HCT116 (cell line): Measurements from ENCODE around the gene MMP24.

Source experiments
- ATF3 ChIP-seq: IDR thresholded peaks from 2 replicates; pipeline ENCODE4 v1.6.1; 2012
- CTCF ChIP-seq, 3 experiments: fragments of 200-600 bp in 1 of 3; sonication (generic) in 1 of 3; IDR thresholded peaks in 2 of 3; conservative IDR thresholded peaks in 1 of 3; 2 replicates each; pipeline ENCODE4 v1.5.1; 2012 to 2017; ENCODE audit warnings: low read depth in 2 of 3, low read length in 2 of 3, antibody characterized with exemption in 1 of 3, borderline replicate concordance in 1 of 3, control low read depth in 1 of 3, mild to moderate bottlenecking in 1 of 3, mixed read lengths in 1 of 3, mixed run types in 1 of 3, moderate library complexity in 1 of 3; ENCODE audit not compliant: insufficient read depth in 1 of 3
- EGR1 ChIP-seq: IDR thresholded peaks from 2 replicates; pipeline ENCODE4 v1.6.1; 2012; ENCODE audit warnings: low read depth
- EZH2 ChIP-seq: fragments of 200-600 bp; sonication (generic); IDR thresholded peaks from 2 replicates; pipeline ENCODE4 v1.6.1; 2017; ENCODE audit warnings: antibody characterized with exemption, mixed run types
- POLR2A ChIP-seq: IDR thresholded peaks from 2 replicates; pipeline ENCODE4 v1.7.0; 2011; ENCODE audit warnings: borderline replicate concordance; ENCODE audit not compliant: insufficient read depth, insufficient read length; ENCODE audit errors: extremely low read depth
- REST ChIP-seq: IDR thresholded peaks from 2 replicates; pipeline ENCODE4 v1.6.1; 2012; ENCODE audit warnings: low read depth
- SP1 ChIP-seq: IDR thresholded peaks from 2 replicates; pipeline ENCODE4 v1.6.1; 2012; ENCODE audit warnings: low read depth
- ZBTB33 ChIP-seq: IDR thresholded peaks from 2 replicates; pipeline ENCODE4 v1.6.1; 2011; ENCODE audit warnings: mild to moderate bottlenecking, low read length, moderate library complexity; ENCODE audit not compliant: insufficient replicate concordance; ENCODE audit errors: extremely low read depth

- TF ChIP-seq EZH2: no peak
- TF ChIP-seq CTCF (IDR thresholded peaks at IDR 0.05 in 2 of 3, conservative IDR thresholded peaks at IDR 0.05 in 1 of 3; ENCODE audit: borderline replicate concordance in 1 of 3, insufficient read depth in 1 of 3, low read depth in 2 of 3, low read length in 2 of 3): no peak
- no peak for TF ChIP-seq SP1
- TF ChIP-seq EGR1: no peak
- no peak for TF ChIP-seq ATF3
- TF ChIP-seq POLR2A: no peak
- no peak for TF ChIP-seq REST
- TF ChIP-seq ZBTB33: no peak
Observed at GRCh38 chr20:35243986-35244385, 17.5 kb downstream of the MMP24 start.
